Psoas muscle (tissue), 8 donors: ENCODE results near the gene UQCR11. TPM values are rescaled to one million over a fixed set of nuclear protein-coding genes. Genes with fewer than 3 reads are reported as not detected.

ENCODE experiments used
- ATAC-seq, 4 donors: fragments of 200-7000 bp; cut with Tn5 transposase; one replicate each; pipeline ENCODE4 v1.9.1; 2020; ENCODE audit warnings: moderate library complexity in 3 of 4, mild to moderate bottlenecking in 2 of 4
- DNase-seq, 2 donors: peaks; one replicate each; pipeline ENCODE4 v3.0.0-alpha.2; 2020
- H3K27ac ChIP-seq: fragments of 200-600 bp; one replicate; pipeline ENCODE4 v1.8.0; 2022
- H3K27me3 ChIP-seq, 3 donors: fragments of 200-600 bp in 1 of 3; one replicate each; pipeline versions ENCODE4 v1.6.1 to v1.8.0; 2013 to 2022; ENCODE audit warnings: low read length in 2 of 3, mild to moderate bottlenecking in 2 of 3, moderate library complexity in 1 of 3; ENCODE audit not compliant: insufficient read depth in 3 of 3
- H3K36me3 ChIP-seq, 2 donors: fragments of 200-600 bp in 1 of 2; one replicate each; pipeline versions ENCODE4 v1.6.1 to v1.8.0; 2013 to 2022; ENCODE audit warnings: low read depth in 1 of 2, mild to moderate bottlenecking in 1 of 2, moderate library complexity in 1 of 2; ENCODE audit not compliant: insufficient read depth in 1 of 2
- H3K4me1 ChIP-seq: fragments of 200-600 bp; one replicate; pipeline ENCODE4 v1.8.0; 2022
- H3K4me3 ChIP-seq: fragments of 200-600 bp; one replicate; pipeline ENCODE4 v1.8.0; 2022; ENCODE audit warnings: mild to moderate bottlenecking
- H3K9me3 ChIP-seq: fragments of 200-600 bp; one replicate; pipeline ENCODE4 v1.8.0; 2022
- CTCF ChIP-seq: fragments of 200-600 bp; IDR thresholded peaks from one replicate; pipeline ENCODE4 v1.8.0; 2022; ENCODE audit warnings: antibody characterized with exemption
- whole genome bisulfite sequencing, 3 donors: extraction: QIAGEN DNeasy Blood & Tissue Kit; methylation state at CpG; one replicate each; pipeline versions ENCODE4 v1.1.6 to v1.1.7; 2013; 5-methylcytosine and 5-hydroxymethylcytosine counted together
- intact Hi-C, 2 donors: fragments of 100-400 bp; cut with DNase I; formaldehyde crosslinking; loops; one replicate each; pipeline versions ENCODE4 v1.11.0 to v1.14.2; 2022
- polyA plus RNA-seq, 3 donors: library from polyadenylated mRNA; stranded (reverse); fragments of 200-250 nt; gene quantifications; one replicate each; pipeline ENCODE4 v1.2.3, GENCODE V29; 2013
- total RNA-seq, 4 donors: library from RNA; stranded (reverse); fragmentation: NEBNext Ultra II Directional in 2 of 4; extraction: Animal tissue kit (Norgen Biotek cat#: 25700) in 2 of 4; gene quantifications; one replicate each; pipeline versions ENCODE4 v1.2.1 to v1.2.4, GENCODE V29; 2021 to 2023
- donor health status: healthy with polysubstance abuse.
- donor health status: DM: no; HTN: no; CAD: no; lungs with moderate emphysema.
- donor health status: Bipolar disorder and iron deficiency.
- donor health status: healthy.
- donor health status: DM: yes; HTN: yes; CAD: no.
- donor health status: DM: no; HTN: no; CAD: no.
- donor health status: DM: no; HTN: no; CAD: no.
- donor health status: DM: yes; HTN: yes; CAD: no.

The UQCR11 gene
- total and polyA plus RNA-seq, 7 donors: 320 to 534 (median 408) TPM

DNA sequence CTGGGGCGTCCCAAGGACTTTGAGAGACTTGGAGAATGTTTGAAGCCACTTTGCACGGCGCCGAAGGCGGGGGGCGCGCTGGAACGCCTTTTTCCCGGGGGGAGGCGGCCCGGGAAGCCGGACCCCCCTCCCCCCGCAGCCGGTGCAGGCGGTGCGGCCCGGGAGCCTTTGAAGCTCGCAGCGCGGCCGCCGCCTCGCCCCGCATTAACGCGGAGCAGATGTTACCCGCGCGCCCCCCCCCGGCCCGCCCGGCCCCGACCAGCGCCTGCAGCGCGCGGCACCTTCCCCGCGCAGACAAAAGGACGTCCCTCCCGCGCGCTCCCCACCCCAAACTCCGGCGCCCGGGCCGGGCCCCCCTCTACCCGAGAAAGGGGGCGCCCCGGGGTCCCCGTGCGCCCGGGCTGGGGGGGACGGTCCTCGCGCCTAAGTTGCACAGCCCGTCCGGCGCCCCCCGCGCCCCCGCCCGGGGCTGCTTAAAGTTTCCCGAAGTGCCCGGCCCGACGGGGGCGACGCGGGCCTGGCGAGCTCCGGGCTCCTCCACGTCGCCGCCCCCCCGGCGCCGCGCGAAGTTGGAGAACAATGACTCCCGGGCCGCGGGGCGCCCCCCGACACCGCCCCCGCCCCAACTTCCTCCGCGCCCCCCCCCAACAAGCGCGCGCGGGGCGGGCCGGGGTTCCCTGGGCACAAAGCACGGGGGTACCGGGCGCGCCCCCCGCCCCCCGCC is 46.5 kb upstream of the UQCR11 start:
- DNase-seq (peak; percentile 54 to 68), ATAC-seq (peak in 2 of 4 donors; percentile 21 to 23)
- Histone ChIP-seq H3K27ac (peak overlapping the region; percentile 23), H3K4me1 (peaks cover 12% of the 10 kb centered on the region), H3K27me3 (peaks cover 0 to under 1% (median 0%) of the 10 kb centered on the region in 3 donors), H3K36me3 (peaks cover 0 to 17% of the 10 kb centered on the region in 2 donors), H3K4me3 (peak overlapping the region; percentile 90), H3K9me3 (no peaks in the 10 kb centered on the region)
- TF ChIP-seq CTCF: no peak
- WGBS, 3 donors: 1 to 2% (median 1%) methylated on average over 21 to 88 of the region's 101 CpGs
- intact Hi-C loops: loop anchor here in 1 of 2 donors (2.0 kb wide), 1 partner anchor 45 kb away; no protein-coding TSS in a partner anchor

DNA sequence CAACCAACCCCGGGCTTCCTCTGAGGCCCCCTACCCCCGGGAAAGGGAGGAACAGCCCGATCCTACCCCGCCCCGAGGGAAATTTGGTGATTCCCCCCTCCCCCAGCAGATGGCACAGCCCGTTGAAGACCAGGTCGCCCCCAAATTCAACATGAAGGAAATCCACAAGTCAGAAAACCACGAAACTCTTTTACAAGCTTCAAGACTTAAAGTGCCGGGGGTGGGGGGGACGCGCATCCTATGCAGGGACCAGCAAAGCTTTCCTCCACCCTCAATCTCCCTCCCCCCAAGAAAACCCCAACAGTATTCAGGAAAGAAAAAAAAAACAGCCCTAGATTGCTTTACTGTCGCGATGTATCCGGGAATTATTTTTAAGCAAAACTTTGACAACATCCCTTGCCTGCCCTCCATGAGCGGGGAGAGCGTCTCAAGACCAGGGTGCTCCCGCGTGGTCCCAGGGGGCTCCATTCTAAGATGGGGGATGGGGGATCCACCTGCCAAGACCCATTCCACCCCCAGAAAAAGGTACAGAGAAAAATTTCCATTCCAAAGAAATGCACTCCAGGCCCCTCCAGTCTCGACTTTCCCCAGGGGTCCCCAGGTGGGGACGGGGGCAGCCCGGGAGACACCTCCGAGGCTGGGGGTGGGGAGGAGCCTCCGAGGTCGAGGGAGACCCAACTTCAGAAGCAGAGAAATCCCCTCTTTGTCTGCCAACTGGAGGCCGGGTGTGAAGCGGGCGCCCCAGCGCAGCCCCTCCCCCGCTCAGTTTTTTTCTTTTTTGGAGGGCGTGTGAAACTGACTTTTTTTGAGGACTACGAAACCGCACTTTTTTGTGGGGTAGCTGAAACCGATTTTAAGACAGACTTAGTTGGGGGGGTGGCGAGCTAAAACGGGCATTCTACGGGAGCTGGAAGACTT is 45.6 kb upstream of the UQCR11 start:
- 14 to 25% (median 15%) methylated on average over 33 to 36 of the region's 36 CpGs for WGBS, 3 donors
- H3K36me3 ChIP-seq: peaks cover 0 to 23% of the 10 kb centered on the region in 2 donors
- H3K27ac ChIP-seq: peak overlapping the region; percentile 23
- TF ChIP-seq CTCF: no peak
- intact Hi-C loops: no loop called here
- no peaks in the 10 kb centered on the region for H3K27me3 ChIP-seq
- peak overlapping the region; percentile 90 for H3K4me3 ChIP-seq
- peaks cover 12% of the 10 kb centered on the region for H3K4me1 ChIP-seq
- ATAC-seq (no peak), DNase-seq (no peak)
- H3K9me3 ChIP-seq: no peaks in the 10 kb centered on the region

GRCh38 chr19:1649706-1650649 is 44.7 kb upstream of the UQCR11 start:
- Histone ChIP-seq H3K27ac (no peak overlapping the region), H3K36me3 (peaks cover 0 to 31% of the 10 kb centered on the region in 2 donors), H3K4me3 (peak overlapping the region; percentile 90), H3K9me3 (no peaks in the 10 kb centered on the region), H3K27me3 (no peaks in the 10 kb centered on the region), H3K4me1 (peaks cover 12% of the 10 kb centered on the region)
- ATAC-seq (no peak), DNase-seq (no peak)
- WGBS, 3 donors: 87 to 89% (median 88%) methylated on average over 20 of the region's 20 CpGs
- TF ChIP-seq CTCF: no peak
- intact Hi-C loops: loop anchor here in 1 of 2 donors (5.0 kb wide), 1 partner anchor 38 kb away; no protein-coding TSS in a partner anchor

- Histone ChIP-seq H3K9me3 (no peaks in the 10 kb centered on the region), H3K4me1 (peaks cover 12% of the 10 kb centered on the region), H3K27me3 (no peaks in the 10 kb centered on the region), H3K36me3 (peaks cover 0 to 37% of the 10 kb centered on the region in 2 donors), H3K27ac (no peak overlapping the region), H3K4me3 (no peak overlapping the region)
- no peak for ATAC-seq
- DNase-seq: no peak
- intact Hi-C loops: loop anchor here in 1 of 2 donors (5.0 kb wide), 1 partner anchor 37 kb away; no protein-coding TSS in a partner anchor
- 81 to 88% (median 83%) methylated on average over 22 to 23 of the region's 23 CpGs for WGBS, 3 donors
- no peak for TF ChIP-seq CTCF
Observed at GRCh38 chr19:1648920-1649541, 43.8 kb upstream of the UQCR11 start.
